Ishikawa (cell line): ENCODE results near the gene PUS10.

Experiments
- CEBPB ChIP-seq: IDR thresholded peaks from 2 replicates; pipeline ENCODE4 v1.6.1; 2012
- CREB1 ChIP-seq: IDR thresholded peaks from 2 replicates; pipeline ENCODE4 v1.6.1; 2012; ENCODE audit warnings: low read depth
- EGR1 ChIP-seq: IDR thresholded peaks from 2 replicates; pipeline ENCODE4 v1.6.1; 2012
- EP300 ChIP-seq: IDR thresholded peaks from 2 replicates; pipeline ENCODE4 v1.6.1; 2012; ENCODE audit warnings: borderline replicate concordance
- FOXM1 ChIP-seq: IDR thresholded peaks from 2 replicates; pipeline ENCODE4 v1.6.1; 2012; ENCODE audit warnings: low read depth, borderline replicate concordance
- MAX ChIP-seq: IDR thresholded peaks from 2 replicates; pipeline ENCODE4 v1.6.1; 2012
- NFIC ChIP-seq: IDR thresholded peaks from 2 replicates; pipeline ENCODE4 v1.6.1; 2012
- RAD21 ChIP-seq: IDR thresholded peaks from 2 replicates; pipeline ENCODE4 v1.6.1; 2012; ENCODE audit warnings: low read depth
- REST ChIP-seq: IDR thresholded peaks from 2 replicates; pipeline ENCODE4 v1.6.1; 2012; ENCODE audit warnings: low read depth, mild to moderate bottlenecking
- TAF1 ChIP-seq: IDR thresholded peaks from 2 replicates; pipeline ENCODE4 v1.6.1; 2012; ENCODE audit warnings: low read depth, mild to moderate bottlenecking
- TCF12 ChIP-seq: IDR thresholded peaks from 2 replicates; pipeline ENCODE4 v1.6.1; 2012; ENCODE audit warnings: low read depth
- TEAD4 ChIP-seq: IDR thresholded peaks from 2 replicates; pipeline ENCODE4 v1.6.1; 2012
- YY1 ChIP-seq: IDR thresholded peaks from 2 replicates; pipeline ENCODE4 v1.6.1; 2012; ENCODE audit warnings: low read depth
- ZBTB7A ChIP-seq: IDR thresholded peaks from 2 replicates; pipeline ENCODE4 v1.6.1; 2012; ENCODE audit warnings: low read depth
- TF ChIP-seq, protein P1 (sequence below): IDR thresholded peaks from 2 replicates; pipeline ENCODE4 v1.6.1; 2012

The PUS10 gene

GRCh38 chr2:61011678-61012077 is 6.4 kb downstream of the PUS10 start:
- no peak for TF ChIP-seq MAX
- TF ChIP-seq EP300, result no peak
- TF ChIP-seq ZBTB7A, result no peak
- TF ChIP-seq, protein P1, sequence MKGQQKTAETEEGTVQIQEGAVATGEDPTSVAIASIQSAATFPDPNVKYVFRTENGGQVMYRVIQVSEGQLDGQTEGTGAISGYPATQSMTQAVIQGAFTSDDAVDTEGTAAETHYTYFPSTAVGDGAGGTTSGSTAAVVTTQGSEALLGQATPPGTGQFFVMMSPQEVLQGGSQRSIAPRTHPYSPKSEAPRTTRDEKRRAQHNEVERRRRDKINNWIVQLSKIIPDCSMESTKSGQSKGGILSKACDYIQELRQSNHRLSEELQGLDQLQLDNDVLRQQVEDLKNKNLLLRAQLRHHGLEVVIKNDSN, result no peak
- no peak for TF ChIP-seq RAD21
- no peak for TF ChIP-seq EGR1
- TF ChIP-seq REST, result no peak
- TF ChIP-seq TEAD4, result no peak

GRCh38 chr2:61009355-61009754 is 8.7 kb downstream of the PUS10 start:
- TF ChIP-seq TEAD4 (no peak), YY1 (no peak), ZBTB7A (no peak), CREB1 (no peak), NFIC (no peak), MAX (no peak), CEBPB (no peak), EP300 (no peak), EGR1 (no peak), TAF1 (no peak), FOXM1 (no peak), TCF12 (no peak), RAD21 (no peak), REST (no peak)

- no peak for TF ChIP-seq TAF1
- TF ChIP-seq TCF12, result no peak
- no peak for TF ChIP-seq YY1
- no peak for TF ChIP-seq CREB1
- no peak for TF ChIP-seq ZBTB7A
- TF ChIP-seq FOXM1, result no peak
- TF ChIP-seq EGR1, result no peak
- TF ChIP-seq RAD21, result no peak
- TF ChIP-seq EP300, result no peak
- TF ChIP-seq MAX, result no peak
- no peak for TF ChIP-seq NFIC
- no peak for TF ChIP-seq CEBPB
- no peak for TF ChIP-seq REST
- no peak for TF ChIP-seq TEAD4
- TF ChIP-seq, protein P1, result no peak
These were observed 11.5 kb downstream of the PUS10 start for GRCh38 chr2:61006486-61007105.

- TF ChIP-seq EP300 (no peak), NFIC (no peak), ZBTB7A (no peak), CREB1 (no peak), TEAD4 (no peak), EGR1 (no peak), TAF1 (no peak), RAD21 (no peak), FOXM1 (no peak), REST (no peak), TCF12 (no peak), YY1 (no peak)
- TF ChIP-seq, protein P1, result no peak
These were observed 12.3 kb downstream of the PUS10 start for GRCh38 chr2:61005736-61006135.
